ENCODE data around the gene PKD2L2.

The PKD2L2 gene

GRCh38 chr5:137916923-137917322, 27.7 kb downstream of the PKD2L2 start:
- Histone ChIP-seq H3K4me3 (ENCODE audit: low read depth in 1 of 2, low read length in 2 of 2) (no peak overlapping the region), H3K9ac (ENCODE audit: low read depth in 1 of 2, low read length in 2 of 2) (no peak overlapping the region), H3K27me3 (ENCODE audit: control insufficient read depth in 1 of 2, insufficient read depth in 2 of 2, low read length in 2 of 2) (no peaks in the 10 kb centered on the region), H3K4me1 (ENCODE audit: control insufficient read depth in 1 of 2, insufficient read depth in 2 of 2, low read length in 2 of 2) (no peaks in the 10 kb centered on the region), H3K36me3 (ENCODE audit: control insufficient read depth in 1 of 2, insufficient read depth in 2 of 2, low read length in 2 of 2) (no peaks in the 10 kb centered on the region), H3K27ac (ENCODE audit: low read depth, low read length) (no peak overlapping the region), H3K9me3 (ENCODE audit: control insufficient read depth in 1 of 2, low read length in 2 of 2) (peaks cover 7 to 10% of the 10 kb centered on the region in 2 donors)

DNA sequence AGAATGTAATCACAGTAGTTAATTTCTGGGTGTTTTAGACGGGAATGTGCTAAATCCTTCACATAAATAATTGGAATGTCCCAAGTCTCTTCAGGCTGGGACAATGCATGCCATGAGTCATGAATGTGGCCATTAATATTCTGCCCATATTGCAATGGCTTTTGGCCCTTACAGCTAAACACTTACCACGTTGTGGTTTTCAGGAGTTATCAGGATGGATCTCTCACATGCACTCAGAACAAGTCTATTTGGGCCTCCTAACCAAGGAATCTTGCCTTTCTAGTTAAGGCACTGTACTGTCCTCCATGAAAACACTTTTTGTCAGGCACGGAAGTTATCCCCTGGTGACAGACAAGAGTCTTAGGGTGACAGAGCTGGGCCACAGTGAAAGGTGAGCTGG, 32.7 kb downstream of the PKD2L2 start:
- Histone ChIP-seq H3K9me3 (ENCODE audit: control insufficient read depth in 1 of 2, low read length in 2 of 2) (no peaks in the 10 kb centered on the region), H3K36me3 (ENCODE audit: control insufficient read depth in 1 of 2, insufficient read depth in 2 of 2, low read length in 2 of 2) (no peaks in the 10 kb centered on the region), H3K4me3 (ENCODE audit: low read depth in 1 of 2, low read length in 2 of 2) (no peak overlapping the region), H3K27ac (ENCODE audit: low read depth, low read length) (no peak overlapping the region), H3K4me1 (ENCODE audit: control insufficient read depth in 1 of 2, insufficient read depth in 2 of 2, low read length in 2 of 2) (no peaks in the 10 kb centered on the region), H3K27me3 (ENCODE audit: control insufficient read depth in 1 of 2, insufficient read depth in 2 of 2, low read length in 2 of 2) (no peaks in the 10 kb centered on the region), H3K9ac (ENCODE audit: low read depth in 1 of 2, low read length in 2 of 2) (no peak overlapping the region)

DNA sequence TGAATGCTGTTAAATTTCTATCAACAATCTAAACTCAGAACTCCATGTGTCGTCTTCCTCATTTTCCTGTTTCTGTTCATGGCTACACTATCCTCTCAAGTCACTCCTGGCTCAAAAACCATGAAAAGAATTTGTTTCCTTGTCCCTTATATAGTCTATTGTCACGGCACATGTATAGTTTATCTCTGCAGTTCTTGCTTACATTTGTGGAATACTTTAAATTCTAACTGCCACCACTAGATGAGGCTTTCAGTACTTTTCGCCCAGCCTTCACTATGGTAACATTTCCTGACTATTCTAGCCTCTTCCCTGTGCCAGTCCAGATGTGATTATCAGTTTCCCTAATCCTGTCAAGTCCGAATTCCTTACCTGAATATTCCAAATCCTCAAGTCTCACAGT, 34.6 kb downstream of the PKD2L2 start:
- no peaks in the 10 kb centered on the region for H3K9me3 ChIP-seq (ENCODE audit: control insufficient read depth in 1 of 2, low read length in 2 of 2)
- H3K4me1 ChIP-seq (ENCODE audit: control insufficient read depth in 1 of 2, insufficient read depth in 2 of 2, low read length in 2 of 2) = no peaks in the 10 kb centered on the region
- no peak overlapping the region for H3K27ac ChIP-seq (ENCODE audit: low read depth, low read length)
- H3K27me3 ChIP-seq (ENCODE audit: control insufficient read depth in 1 of 2, insufficient read depth in 2 of 2, low read length in 2 of 2) = no peaks in the 10 kb centered on the region
- no peak overlapping the region for H3K9ac ChIP-seq (ENCODE audit: low read depth in 1 of 2, low read length in 2 of 2)
- no peaks in the 10 kb centered on the region for H3K36me3 ChIP-seq (ENCODE audit: control insufficient read depth in 1 of 2, insufficient read depth in 2 of 2, low read length in 2 of 2)
- H3K4me3 ChIP-seq (ENCODE audit: low read depth in 1 of 2, low read length in 2 of 2) = no peak overlapping the region

- Histone ChIP-seq H3K9me3 (ENCODE audit: control insufficient read depth in 1 of 2, low read length in 2 of 2) (no peaks in the 10 kb centered on the region), H3K9ac (ENCODE audit: low read depth in 1 of 2, low read length in 2 of 2) (no peak overlapping the region), H3K36me3 (ENCODE audit: control insufficient read depth in 1 of 2, insufficient read depth in 2 of 2, low read length in 2 of 2) (peaks cover 9% of the 10 kb centered on the region in 2 donors), H3K27me3 (ENCODE audit: control insufficient read depth in 1 of 2, insufficient read depth in 2 of 2, low read length in 2 of 2) (no peaks in the 10 kb centered on the region), H3K4me1 (ENCODE audit: control insufficient read depth in 1 of 2, insufficient read depth in 2 of 2, low read length in 2 of 2) (no peaks in the 10 kb centered on the region), H3K27ac (ENCODE audit: low read depth, low read length) (no peak overlapping the region), H3K4me3 (ENCODE audit: low read depth in 1 of 2, low read length in 2 of 2) (no peak overlapping the region)
Observed at GRCh38 chr5:137932800-137933199, 43.5 kb downstream of the PKD2L2 start.

DNA sequence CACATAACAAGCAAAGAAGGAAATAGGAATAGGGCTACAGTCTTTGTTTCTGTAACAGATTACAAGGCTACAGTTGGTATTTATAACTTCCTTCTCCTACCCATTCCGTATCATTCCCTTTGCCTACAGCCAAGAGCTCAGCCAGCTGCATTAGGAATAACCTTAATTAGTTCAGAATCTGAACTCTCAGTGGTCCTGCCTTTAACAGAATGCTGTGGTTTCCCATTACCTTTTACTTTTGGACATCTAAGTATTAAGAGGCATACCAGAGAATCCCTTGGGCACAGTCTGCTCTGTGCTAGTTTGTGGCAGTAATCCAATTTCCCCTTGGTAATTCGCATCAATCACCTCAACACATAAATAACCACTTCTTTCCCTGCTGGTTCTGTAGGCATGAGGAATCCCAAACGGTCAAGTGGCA, 44.2 kb downstream of the PKD2L2 start:
- no peak overlapping the region for H3K27ac ChIP-seq (ENCODE audit: low read depth, low read length)
- peaks cover 9% of the 10 kb centered on the region in 2 donors for H3K36me3 ChIP-seq (ENCODE audit: control insufficient read depth in 1 of 2, insufficient read depth in 2 of 2, low read length in 2 of 2)
- H3K4me3 ChIP-seq (ENCODE audit: low read depth in 1 of 2, low read length in 2 of 2) = no peak overlapping the region
- no peaks in the 10 kb centered on the region for H3K4me1 ChIP-seq (ENCODE audit: control insufficient read depth in 1 of 2, insufficient read depth in 2 of 2, low read length in 2 of 2)
- no peak overlapping the region for H3K9ac ChIP-seq (ENCODE audit: low read depth in 1 of 2, low read length in 2 of 2)
- no peaks in the 10 kb centered on the region for H3K9me3 ChIP-seq (ENCODE audit: control insufficient read depth in 1 of 2, low read length in 2 of 2)
- H3K27me3 ChIP-seq (ENCODE audit: control insufficient read depth in 1 of 2, insufficient read depth in 2 of 2, low read length in 2 of 2) = no peaks in the 10 kb centered on the region

GRCh38 chr5:137935190-137935589, 45.9 kb downstream of the PKD2L2 start:
- Histone ChIP-seq H3K27ac (ENCODE audit: low read depth, low read length) (no peak overlapping the region), H3K36me3 (ENCODE audit: control insufficient read depth in 1 of 2, insufficient read depth in 2 of 2, low read length in 2 of 2) (peaks cover 21 to 24% of the 10 kb centered on the region in 2 donors), H3K9ac (ENCODE audit: low read depth in 1 of 2, low read length in 2 of 2) (no peak overlapping the region), H3K27me3 (ENCODE audit: control insufficient read depth in 1 of 2, insufficient read depth in 2 of 2, low read length in 2 of 2) (no peaks in the 10 kb centered on the region), H3K9me3 (ENCODE audit: control insufficient read depth in 1 of 2, low read length in 2 of 2) (no peaks in the 10 kb centered on the region), H3K4me3 (ENCODE audit: low read depth in 1 of 2, low read length in 2 of 2) (no peak overlapping the region), H3K4me1 (ENCODE audit: control insufficient read depth in 1 of 2, insufficient read depth in 2 of 2, low read length in 2 of 2) (no peaks in the 10 kb centered on the region)

GRCh38 chr5:137935694-137936093, 46.4 kb downstream of the PKD2L2 start:
- H3K27ac ChIP-seq (ENCODE audit: low read depth, low read length) = no peak overlapping the region
- no peak overlapping the region for H3K4me3 ChIP-seq (ENCODE audit: low read depth in 1 of 2, low read length in 2 of 2)
- H3K9ac ChIP-seq (ENCODE audit: low read depth in 1 of 2, low read length in 2 of 2) = no peak overlapping the region
- no peaks in the 10 kb centered on the region for H3K9me3 ChIP-seq (ENCODE audit: control insufficient read depth in 1 of 2, low read length in 2 of 2)
- no peaks in the 10 kb centered on the region for H3K4me1 ChIP-seq (ENCODE audit: control insufficient read depth in 1 of 2, insufficient read depth in 2 of 2, low read length in 2 of 2)
- H3K36me3 ChIP-seq (ENCODE audit: control insufficient read depth in 1 of 2, insufficient read depth in 2 of 2, low read length in 2 of 2) = peaks cover 21 to 28% of the 10 kb centered on the region in 2 donors
- no peaks in the 10 kb centered on the region for H3K27me3 ChIP-seq (ENCODE audit: control insufficient read depth in 1 of 2, insufficient read depth in 2 of 2, low read length in 2 of 2)

DNA sequence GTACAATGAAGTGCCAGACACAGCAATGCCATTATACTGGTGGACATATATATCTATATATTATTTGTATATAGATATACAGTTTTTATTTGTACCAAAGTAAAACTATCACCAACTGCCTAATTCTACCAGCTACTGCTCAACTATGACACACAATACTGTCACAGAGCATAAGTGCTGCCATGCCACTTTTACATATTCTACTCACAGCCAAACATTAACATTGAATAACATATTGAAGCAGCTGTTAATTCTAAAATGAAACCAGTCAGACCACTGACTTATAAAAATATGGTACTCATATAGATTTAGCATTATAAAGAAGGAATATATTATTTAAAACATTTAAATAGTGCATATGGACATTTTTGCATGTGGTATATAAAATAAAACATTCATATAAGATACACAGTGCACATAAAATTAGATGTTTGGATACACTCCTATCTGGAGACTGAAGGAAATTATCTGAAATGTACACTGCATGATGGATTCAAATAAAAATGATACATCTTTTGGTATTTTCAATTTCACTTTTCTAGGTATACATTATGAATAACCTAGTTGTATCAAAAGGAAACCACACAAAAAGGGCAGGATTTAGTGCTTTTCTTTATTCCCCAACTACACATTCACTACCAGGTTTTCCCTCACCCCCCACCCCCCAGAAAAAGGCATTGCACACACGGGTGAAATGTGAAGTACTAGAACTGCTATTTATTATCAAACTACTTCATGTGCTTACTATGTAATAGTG, 48.9 kb downstream of the PKD2L2 start:
- Histone ChIP-seq H3K4me1 (ENCODE audit: control insufficient read depth in 1 of 2, insufficient read depth in 2 of 2, low read length in 2 of 2) (no peaks in the 10 kb centered on the region), H3K27me3 (ENCODE audit: control insufficient read depth in 1 of 2, insufficient read depth in 2 of 2, low read length in 2 of 2) (no peaks in the 10 kb centered on the region), H3K9ac (ENCODE audit: low read depth in 1 of 2, low read length in 2 of 2) (no peak overlapping the region), H3K4me3 (ENCODE audit: low read depth in 1 of 2, low read length in 2 of 2) (no peak overlapping the region), H3K9me3 (ENCODE audit: control insufficient read depth in 1 of 2, low read length in 2 of 2) (no peaks in the 10 kb centered on the region), H3K27ac (ENCODE audit: low read depth, low read length) (no peak overlapping the region), H3K36me3 (ENCODE audit: control insufficient read depth in 1 of 2, insufficient read depth in 2 of 2, low read length in 2 of 2) (peaks cover 36 to 52% of the 10 kb centered on the region in 2 donors)

DNA sequence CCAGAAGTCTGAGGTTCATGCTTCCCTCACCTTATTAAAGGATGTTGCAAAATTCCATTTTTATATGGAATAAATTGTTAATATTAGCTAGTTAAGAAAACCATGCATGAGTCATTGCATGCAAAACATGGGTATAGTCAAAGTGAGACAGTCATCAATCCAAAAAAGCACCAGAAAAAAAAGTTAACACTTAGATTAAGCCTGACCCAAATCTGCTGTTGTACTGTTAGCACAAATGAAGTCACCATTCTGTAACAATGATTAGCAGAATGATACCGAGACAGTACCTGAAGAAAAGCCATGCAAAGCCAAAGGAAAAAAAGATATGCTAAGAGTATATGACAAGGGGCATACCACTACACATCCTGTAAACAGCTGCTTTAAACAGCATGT, 49.5 kb downstream of the PKD2L2 start:
- Histone ChIP-seq H3K9me3 (ENCODE audit: control insufficient read depth in 1 of 2, low read length in 2 of 2) (no peaks in the 10 kb centered on the region), H3K4me3 (ENCODE audit: low read depth in 1 of 2, low read length in 2 of 2) (no peak overlapping the region), H3K9ac (ENCODE audit: low read depth in 1 of 2, low read length in 2 of 2) (no peak overlapping the region), H3K27ac (ENCODE audit: low read depth, low read length) (no peak overlapping the region), H3K36me3 (ENCODE audit: control insufficient read depth in 1 of 2, insufficient read depth in 2 of 2, low read length in 2 of 2) (peaks cover 36 to 55% of the 10 kb centered on the region in 2 donors), H3K27me3 (ENCODE audit: control insufficient read depth in 1 of 2, insufficient read depth in 2 of 2, low read length in 2 of 2) (no peaks in the 10 kb centered on the region), H3K4me1 (ENCODE audit: control insufficient read depth in 1 of 2, insufficient read depth in 2 of 2, low read length in 2 of 2) (no peaks in the 10 kb centered on the region)

DNA sequence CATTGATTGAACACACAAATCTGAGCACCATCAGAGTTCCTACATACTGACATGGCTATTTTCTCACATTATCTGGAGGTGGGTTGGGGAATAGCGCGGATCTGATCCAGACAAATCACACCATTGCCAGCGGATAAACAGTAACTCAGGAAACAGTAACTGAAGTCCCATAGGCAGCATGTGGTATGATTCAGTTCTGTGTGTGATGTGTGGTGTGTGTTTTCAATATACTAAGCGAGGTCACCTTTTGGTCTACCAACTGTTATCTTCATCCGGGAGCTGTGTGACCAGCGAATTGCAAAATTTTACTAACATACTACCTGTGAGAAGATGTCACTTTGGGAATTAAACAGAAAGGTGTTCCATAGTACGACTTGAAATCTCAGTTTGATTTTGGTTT, 50.1 kb downstream of the PKD2L2 start:
- Histone ChIP-seq H3K4me1 (ENCODE audit: control insufficient read depth in 1 of 2, insufficient read depth in 2 of 2, low read length in 2 of 2) (no peaks in the 10 kb centered on the region), H3K9ac (ENCODE audit: low read depth in 1 of 2, low read length in 2 of 2) (no peak overlapping the region), H3K4me3 (ENCODE audit: low read depth in 1 of 2, low read length in 2 of 2) (no peak overlapping the region), H3K36me3 (ENCODE audit: control insufficient read depth in 1 of 2, insufficient read depth in 2 of 2, low read length in 2 of 2) (peaks cover 41 to 61% of the 10 kb centered on the region in 2 donors), H3K27me3 (ENCODE audit: control insufficient read depth in 1 of 2, insufficient read depth in 2 of 2, low read length in 2 of 2) (no peaks in the 10 kb centered on the region), H3K27ac (ENCODE audit: low read depth, low read length) (no peak overlapping the region), H3K9me3 (ENCODE audit: control insufficient read depth in 1 of 2, low read length in 2 of 2) (no peaks in the 10 kb centered on the region)
